WTC11 (cell line): ENCODE measurements around the gene TSHZ1.

Source experiments
- ATF1 ChIP-seq: sonication (generic); formaldehyde crosslinking; IDR thresholded peaks from 2 replicates; pipeline ENCODE4 v1.8.1; 2023; ENCODE audit warnings: mild to moderate bottlenecking, moderate library complexity, missing genetic modification reagents
- SMAD4 ChIP-seq: sonication (generic); formaldehyde crosslinking; IDR thresholded peaks from 2 replicates; pipeline ENCODE4 v1.8.0; 2022; ENCODE audit warnings: mild to moderate bottlenecking, missing genetic modification reagents
- TEAD4 ChIP-seq: sonication (generic); formaldehyde crosslinking; IDR thresholded peaks from 2 replicates; pipeline ENCODE4 v1.8.0; 2022; ENCODE audit warnings: mild to moderate bottlenecking, missing genetic modification reagents
- ZNF138 ChIP-seq: sonication (generic); formaldehyde crosslinking; conservative IDR thresholded peaks from 2 replicates; pipeline ENCODE4 v1.8.1; 2022; ENCODE audit warnings: mild to moderate bottlenecking, moderate library complexity, missing genetic modification reagents
- TF ChIP-seq, protein P1 (sequence below): fragments of 200-600 bp; IDR thresholded peaks from 2 replicates; pipeline ENCODE4 v1.8.0; 2022; ENCODE audit warnings: antibody characterized with exemption
- TF ChIP-seq, protein P2 (sequence below): sonication (generic); formaldehyde crosslinking; IDR thresholded peaks from 2 replicates; pipeline ENCODE4 v1.8.1; 2022; ENCODE audit warnings: low read depth, mild to moderate bottlenecking, moderate library complexity, missing genetic modification reagents, borderline replicate concordance
- TF ChIP-seq, protein P3 (sequence below): sonication (generic); formaldehyde crosslinking; IDR thresholded peaks from 2 replicates; pipeline ENCODE4 v1.8.1; 2022; ENCODE audit warnings: missing genetic modification reagents, borderline replicate concordance
- TF ChIP-seq, protein P4 (sequence below): sonication (generic); formaldehyde crosslinking; IDR thresholded peaks from 2 replicates; pipeline ENCODE4 v1.8.0; 2023; ENCODE audit warnings: missing genetic modification reagents
- TF ChIP-seq, protein P5 (sequence below): fragments of 250-450 bp; sonication (Bioruptor Pico); IDR thresholded peaks from 2 replicates; pipeline ENCODE4 v1.9.0; 2021; ENCODE audit warnings: mild to moderate bottlenecking
- TF ChIP-seq, protein P6 (sequence below): sonication (generic); formaldehyde crosslinking; IDR thresholded peaks from 2 replicates; pipeline ENCODE4 v1.8.0; 2022; ENCODE audit warnings: mild to moderate bottlenecking, missing genetic modification reagents
- TF ChIP-seq, protein P7 (sequence below): sonication (generic); formaldehyde crosslinking; IDR thresholded peaks from 2 replicates; pipeline ENCODE4 v1.8.0; 2022; ENCODE audit warnings: mild to moderate bottlenecking, missing genetic modification reagents
- TF ChIP-seq, protein P8 (sequence below): sonication (generic); formaldehyde crosslinking; IDR thresholded peaks from 2 replicates; pipeline ENCODE4 v1.8.1; 2023; ENCODE audit warnings: mild to moderate bottlenecking, missing genetic modification reagents
- TF ChIP-seq, protein P9 (sequence below): sonication (generic); formaldehyde crosslinking; IDR thresholded peaks from 2 replicates; pipeline ENCODE4 v1.8.1; 2023; ENCODE audit warnings: mild to moderate bottlenecking, missing genetic modification reagents

DNA sequence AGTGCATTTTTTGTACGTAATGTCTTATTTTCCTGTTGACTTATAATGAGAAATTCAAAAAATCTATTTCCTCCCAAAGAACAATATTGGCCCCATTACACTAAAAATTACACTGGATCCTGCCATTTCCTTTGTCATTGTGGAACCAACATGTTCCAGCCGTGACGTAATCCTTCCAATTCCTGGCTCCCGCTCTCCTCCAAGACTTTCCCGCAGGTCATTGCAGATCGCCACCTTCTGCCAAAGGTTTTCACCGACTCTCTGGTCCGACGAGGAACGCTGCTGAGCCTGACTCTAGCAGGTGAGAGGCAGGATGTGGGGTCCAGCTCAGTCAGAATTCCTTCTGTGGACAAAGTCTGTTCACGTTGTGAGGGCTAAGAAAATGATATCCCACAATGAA, 39.7 kb upstream of the TSHZ1 start:
- TF ChIP-seq, protein P1, sequence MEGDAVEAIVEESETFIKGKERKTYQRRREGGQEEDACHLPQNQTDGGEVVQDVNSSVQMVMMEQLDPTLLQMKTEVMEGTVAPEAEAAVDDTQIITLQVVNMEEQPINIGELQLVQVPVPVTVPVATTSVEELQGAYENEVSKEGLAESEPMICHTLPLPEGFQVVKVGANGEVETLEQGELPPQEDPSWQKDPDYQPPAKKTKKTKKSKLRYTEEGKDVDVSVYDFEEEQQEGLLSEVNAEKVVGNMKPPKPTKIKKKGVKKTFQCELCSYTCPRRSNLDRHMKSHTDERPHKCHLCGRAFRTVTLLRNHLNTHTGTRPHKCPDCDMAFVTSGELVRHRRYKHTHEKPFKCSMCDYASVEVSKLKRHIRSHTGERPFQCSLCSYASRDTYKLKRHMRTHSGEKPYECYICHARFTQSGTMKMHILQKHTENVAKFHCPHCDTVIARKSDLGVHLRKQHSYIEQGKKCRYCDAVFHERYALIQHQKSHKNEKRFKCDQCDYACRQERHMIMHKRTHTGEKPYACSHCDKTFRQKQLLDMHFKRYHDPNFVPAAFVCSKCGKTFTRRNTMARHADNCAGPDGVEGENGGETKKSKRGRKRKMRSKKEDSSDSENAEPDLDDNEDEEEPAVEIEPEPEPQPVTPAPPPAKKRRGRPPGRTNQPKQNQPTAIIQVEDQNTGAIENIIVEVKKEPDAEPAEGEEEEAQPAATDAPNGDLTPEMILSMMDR: no peak
- TF ChIP-seq, protein P2, sequence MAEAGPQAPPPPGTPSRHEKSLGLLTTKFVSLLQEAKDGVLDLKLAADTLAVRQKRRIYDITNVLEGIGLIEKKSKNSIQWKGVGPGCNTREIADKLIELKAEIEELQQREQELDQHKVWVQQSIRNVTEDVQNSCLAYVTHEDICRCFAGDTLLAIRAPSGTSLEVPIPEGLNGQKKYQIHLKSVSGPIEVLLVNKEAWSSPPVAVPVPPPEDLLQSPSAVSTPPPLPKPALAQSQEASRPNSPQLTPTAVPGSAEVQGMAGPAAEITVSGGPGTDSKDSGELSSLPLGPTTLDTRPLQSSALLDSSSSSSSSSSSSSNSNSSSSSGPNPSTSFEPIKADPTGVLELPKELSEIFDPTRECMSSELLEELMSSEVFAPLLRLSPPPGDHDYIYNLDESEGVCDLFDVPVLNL (CRISPR knock-in tag): no peak
- TF ChIP-seq SMAD4 (CRISPR knock-in tag) (no peak), ATF1 (no peak), ZNF138 (no peak), TEAD4 (CRISPR knock-in tag) (no peak)
- TF ChIP-seq, protein P3, sequence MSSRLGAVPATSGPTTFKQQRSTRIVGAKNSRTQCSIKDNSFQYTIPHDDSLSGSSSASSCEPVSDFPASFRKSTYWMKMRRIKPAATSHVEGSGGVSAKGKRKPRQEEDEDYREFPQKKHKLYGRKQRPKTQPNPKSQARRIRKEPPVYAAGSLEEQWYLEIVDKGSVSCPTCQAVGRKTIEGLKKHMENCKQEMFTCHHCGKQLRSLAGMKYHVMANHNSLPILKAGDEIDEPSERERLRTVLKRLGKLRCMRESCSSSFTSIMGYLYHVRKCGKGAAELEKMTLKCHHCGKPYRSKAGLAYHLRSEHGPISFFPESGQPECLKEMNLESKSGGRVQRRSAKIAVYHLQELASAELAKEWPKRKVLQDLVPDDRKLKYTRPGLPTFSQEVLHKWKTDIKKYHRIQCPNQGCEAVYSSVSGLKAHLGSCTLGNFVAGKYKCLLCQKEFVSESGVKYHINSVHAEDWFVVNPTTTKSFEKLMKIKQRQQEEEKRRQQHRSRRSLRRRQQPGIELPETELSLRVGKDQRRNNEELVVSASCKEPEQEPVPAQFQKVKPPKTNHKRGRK (CRISPR knock-in tag): no peak
- TF ChIP-seq, protein P4, sequence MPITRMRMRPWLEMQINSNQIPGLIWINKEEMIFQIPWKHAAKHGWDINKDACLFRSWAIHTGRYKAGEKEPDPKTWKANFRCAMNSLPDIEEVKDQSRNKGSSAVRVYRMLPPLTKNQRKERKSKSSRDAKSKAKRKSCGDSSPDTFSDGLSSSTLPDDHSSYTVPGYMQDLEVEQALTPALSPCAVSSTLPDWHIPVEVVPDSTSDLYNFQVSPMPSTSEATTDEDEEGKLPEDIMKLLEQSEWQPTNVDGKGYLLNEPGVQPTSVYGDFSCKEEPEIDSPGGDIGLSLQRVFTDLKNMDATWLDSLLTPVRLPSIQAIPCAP: no peak
- TF ChIP-seq, protein P5, sequence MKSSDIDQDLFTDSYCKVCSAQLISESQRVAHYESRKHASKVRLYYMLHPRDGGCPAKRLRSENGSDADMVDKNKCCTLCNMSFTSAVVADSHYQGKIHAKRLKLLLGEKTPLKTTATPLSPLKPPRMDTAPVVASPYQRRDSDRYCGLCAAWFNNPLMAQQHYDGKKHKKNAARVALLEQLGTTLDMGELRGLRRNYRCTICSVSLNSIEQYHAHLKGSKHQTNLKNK (CRISPR knock-in tag): no peak
- TF ChIP-seq, protein P6, sequence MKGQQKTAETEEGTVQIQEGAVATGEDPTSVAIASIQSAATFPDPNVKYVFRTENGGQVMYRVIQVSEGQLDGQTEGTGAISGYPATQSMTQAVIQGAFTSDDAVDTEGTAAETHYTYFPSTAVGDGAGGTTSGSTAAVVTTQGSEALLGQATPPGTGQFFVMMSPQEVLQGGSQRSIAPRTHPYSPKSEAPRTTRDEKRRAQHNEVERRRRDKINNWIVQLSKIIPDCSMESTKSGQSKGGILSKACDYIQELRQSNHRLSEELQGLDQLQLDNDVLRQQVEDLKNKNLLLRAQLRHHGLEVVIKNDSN (CRISPR knock-in tag): no peak
- TF ChIP-seq, protein P7, sequence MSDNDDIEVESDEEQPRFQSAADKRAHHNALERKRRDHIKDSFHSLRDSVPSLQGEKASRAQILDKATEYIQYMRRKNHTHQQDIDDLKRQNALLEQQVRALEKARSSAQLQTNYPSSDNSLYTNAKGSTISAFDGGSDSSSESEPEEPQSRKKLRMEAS (CRISPR knock-in tag): no peak
- TF ChIP-seq, protein P8, sequence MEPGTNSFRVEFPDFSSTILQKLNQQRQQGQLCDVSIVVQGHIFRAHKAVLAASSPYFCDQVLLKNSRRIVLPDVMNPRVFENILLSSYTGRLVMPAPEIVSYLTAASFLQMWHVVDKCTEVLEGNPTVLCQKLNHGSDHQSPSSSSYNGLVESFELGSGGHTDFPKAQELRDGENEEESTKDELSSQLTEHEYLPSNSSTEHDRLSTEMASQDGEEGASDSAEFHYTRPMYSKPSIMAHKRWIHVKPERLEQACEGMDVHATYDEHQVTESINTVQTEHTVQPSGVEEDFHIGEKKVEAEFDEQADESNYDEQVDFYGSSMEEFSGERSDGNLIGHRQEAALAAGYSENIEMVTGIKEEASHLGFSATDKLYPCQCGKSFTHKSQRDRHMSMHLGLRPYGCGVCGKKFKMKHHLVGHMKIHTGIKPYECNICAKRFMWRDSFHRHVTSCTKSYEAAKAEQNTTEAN: no peak
- TF ChIP-seq, protein P9, sequence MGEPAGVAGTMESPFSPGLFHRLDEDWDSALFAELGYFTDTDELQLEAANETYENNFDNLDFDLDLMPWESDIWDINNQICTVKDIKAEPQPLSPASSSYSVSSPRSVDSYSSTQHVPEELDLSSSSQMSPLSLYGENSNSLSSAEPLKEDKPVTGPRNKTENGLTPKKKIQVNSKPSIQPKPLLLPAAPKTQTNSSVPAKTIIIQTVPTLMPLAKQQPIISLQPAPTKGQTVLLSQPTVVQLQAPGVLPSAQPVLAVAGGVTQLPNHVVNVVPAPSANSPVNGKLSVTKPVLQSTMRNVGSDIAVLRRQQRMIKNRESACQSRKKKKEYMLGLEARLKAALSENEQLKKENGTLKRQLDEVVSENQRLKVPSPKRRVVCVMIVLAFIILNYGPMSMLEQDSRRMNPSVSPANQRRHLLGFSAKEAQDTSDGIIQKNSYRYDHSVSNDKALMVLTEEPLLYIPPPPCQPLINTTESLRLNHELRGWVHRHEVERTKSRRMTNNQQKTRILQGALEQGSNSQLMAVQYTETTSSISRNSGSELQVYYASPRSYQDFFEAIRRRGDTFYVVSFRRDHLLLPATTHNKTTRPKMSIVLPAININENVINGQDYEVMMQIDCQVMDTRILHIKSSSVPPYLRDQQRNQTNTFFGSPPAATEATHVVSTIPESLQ (CRISPR knock-in tag): no peak
